GM19463 (cell line): Measurements from ENCODE around the gene CHST5.
A peak's percentile ranks its signal among the peaks of the same experiment; 100 is the strongest.
"Not testable (repeated sequence)": the region's sequence is repeated elsewhere in the genome, so short reads cannot be mapped to it uniquely, and the experiment has no call there.

Experiments
- ATAC-seq: cut with Tn5 transposase; IDR thresholded peaks from one replicate; pipeline ENCODE4 v1.9.1; 2021; ENCODE audit warnings: mild to moderate bottlenecking, moderate library complexity; ENCODE audit not compliant: unreplicated experiment

CHST5 gene

DNA sequence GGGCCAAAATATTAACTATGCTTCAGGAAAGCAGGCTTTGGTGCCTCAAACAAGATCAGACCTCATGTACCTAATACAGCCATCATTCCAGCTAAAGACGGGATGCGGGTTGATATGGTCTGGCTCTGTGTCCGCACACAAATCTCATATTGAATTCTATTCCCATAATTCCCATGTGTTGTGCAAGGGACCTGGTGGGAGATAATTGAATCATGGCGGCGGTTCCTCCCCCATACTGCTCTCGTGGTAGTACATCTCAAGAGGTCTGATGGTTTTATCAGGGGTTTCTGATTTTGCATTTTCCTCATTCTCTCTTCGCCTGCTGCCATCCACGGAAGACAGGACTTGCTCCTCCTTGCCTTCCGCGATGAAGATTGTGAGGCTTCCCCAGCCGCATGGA, 21.6 kb downstream of the CHST5 start:
- ATAC-seq = no peak

DNA sequence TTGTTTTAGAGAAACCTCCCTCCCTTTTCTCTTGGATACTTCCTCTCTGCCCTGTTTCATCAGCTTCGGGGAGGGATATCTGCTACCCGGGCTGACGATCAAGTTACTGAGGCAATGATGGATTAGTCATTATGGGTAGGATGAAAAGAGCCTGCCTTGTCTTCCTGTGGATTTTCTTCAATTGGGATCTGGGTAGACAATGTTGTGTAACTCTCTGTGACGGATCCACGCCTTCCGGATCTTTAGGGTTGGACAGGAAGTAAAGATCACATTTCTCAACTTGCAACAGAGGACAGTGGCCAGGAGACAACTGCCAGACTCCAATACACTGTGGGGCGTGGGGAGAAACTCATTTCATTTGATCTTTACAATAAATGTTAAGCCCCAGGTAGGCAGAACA, 29.3 kb downstream of the CHST5 start:
- ATAC-seq = no peak

DNA sequence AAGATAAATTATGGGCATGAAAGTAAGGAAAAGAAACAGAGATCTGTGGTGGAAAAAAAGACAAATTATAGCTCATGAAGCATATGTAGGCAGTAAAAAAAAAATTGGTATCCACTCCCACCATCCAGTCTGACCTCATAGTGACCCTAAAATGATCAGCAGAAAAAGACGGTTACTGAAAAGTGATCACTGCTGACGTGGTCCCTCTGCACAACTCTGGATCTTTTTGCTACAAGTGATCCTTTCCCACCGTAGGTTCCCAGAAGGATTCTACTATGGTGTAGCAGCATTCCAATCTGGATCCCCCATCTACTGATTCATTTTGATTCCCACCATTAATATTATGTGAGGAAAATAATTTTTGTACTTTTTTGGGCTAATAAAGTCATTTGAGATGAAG, 29.8 kb downstream of the CHST5 start:
- no peak for ATAC-seq

DNA sequence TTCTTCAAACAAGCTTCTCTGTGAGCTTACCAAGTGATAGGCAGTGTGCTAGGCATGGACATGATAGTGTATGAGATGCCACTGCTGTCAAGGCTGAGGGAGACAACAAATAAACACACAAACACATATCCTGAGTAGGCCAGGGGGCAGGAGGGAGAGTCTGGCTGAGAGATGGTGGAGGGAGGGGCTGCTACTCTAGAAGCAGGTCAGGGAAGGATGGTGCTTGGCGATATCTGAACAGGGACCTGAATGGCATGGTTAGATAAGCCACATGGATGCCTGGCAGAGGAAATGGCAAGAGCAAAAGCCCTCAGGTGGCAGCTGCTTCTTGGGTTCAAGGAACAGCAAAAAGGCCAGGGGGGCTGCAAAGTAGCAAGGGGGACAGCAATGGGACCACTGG, 32.1 kb downstream of the CHST5 start:
- ATAC-seq = no peak

DNA sequence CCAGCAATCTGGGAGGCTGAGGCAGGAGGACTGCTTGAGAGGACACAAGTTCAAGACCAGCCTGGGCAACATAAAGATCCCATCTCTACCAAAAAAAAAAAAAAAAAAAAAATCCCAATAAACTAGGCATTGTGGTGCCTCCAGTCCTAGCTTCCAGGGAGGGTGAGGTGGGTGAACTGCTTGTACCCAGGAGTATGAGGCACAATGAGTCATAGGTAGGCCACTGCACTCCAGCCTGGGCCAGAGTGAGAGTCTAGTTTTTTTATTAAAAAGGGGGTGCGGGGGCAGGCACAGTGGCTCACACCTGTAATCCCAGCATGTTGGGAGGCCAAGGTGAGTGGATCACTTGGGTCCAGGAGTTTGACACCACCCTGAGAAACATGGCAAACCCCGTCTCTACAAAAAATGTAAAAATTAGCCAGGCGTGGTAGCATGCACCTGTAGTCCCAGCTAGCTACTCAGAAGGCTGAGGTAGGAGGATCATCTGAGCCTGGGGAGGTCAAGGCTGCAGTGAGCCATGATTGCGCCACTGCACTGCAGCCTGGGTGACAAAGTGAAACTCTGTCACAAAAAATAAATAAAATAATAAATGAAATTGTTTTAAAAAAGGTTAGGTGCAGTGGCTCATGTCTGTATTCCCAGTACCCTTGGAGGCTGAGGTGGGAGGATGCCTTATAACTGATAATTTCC, 32.8 kb downstream of the CHST5 start:
- ATAC-seq = no peak

DNA sequence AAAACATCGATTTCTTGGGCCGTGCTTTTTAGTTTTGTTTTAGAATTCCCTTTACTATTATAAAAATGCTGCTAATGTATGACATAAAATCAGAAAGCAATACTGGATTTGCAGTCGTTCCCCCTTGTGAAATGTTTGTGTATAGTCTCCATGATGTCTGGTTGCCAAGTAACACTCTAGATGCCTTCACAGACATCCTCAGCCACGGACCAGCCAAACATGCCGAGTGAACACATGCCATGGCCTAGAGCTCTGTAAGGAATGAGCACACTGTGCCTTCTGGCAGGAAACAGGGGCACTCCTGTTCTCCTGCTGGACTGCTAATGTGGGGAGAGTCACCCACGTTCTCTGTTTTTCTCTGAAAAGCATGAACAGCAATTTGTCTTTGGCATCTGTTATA, 34.1 kb downstream of the CHST5 start:
- not testable (repeated sequence) for ATAC-seq

DNA sequence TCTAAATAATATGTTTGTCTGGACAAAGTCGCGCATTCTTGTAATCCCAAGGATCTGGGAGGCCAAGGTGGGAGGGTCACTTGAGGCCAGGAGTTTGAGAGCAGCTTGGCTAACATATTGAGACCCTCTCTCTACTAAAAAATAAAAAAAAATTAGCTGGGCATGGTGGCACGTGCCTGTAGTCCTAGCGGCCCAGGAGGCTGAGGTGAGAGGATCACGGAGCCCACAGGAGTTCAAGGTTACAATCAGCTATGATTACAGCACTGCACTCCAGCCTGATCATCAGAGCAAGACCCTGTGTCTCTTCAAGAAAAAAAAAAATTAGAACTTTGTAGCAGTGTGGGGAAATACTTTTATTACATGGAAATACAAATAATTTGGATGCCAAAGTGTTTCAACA, 34.5 kb downstream of the CHST5 start:
- no peak for ATAC-seq

DNA sequence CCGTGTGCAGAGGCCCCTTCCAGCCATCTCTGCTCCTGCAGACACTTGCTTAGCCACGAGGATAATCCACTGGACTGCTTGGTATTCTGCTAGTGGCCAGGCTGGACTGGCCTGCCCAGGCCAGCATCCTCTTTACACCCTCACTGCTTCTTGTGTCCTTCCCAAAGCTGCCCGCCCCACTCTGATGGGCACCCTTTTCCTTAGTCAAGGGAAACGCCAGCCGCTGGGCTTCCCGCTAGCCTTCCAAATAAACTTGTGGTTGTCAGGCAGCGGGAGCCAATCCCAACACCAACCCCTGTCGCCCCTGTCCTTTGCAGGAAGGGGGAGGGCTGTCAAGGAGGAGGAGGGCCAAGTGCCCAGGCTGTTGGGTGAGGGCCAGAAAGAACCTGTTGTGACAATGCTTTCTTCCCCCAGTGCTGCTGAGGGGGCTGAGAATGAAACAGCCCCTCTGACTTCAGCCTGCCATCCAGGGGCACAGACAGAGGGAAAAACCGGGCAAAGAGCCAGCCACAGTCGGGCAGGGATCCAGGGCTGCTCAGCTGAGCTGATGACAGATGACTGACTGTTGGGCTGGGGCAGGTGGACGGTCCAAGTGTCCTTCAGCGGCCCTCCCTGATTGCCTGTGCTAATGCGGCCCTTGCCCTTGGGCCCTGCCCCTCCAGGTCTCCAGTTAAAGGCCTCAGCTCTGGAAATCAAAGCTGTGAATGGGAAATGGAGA, 37.1 kb downstream of the CHST5 start:
- ATAC-seq = not testable (repeated sequence)

DNA sequence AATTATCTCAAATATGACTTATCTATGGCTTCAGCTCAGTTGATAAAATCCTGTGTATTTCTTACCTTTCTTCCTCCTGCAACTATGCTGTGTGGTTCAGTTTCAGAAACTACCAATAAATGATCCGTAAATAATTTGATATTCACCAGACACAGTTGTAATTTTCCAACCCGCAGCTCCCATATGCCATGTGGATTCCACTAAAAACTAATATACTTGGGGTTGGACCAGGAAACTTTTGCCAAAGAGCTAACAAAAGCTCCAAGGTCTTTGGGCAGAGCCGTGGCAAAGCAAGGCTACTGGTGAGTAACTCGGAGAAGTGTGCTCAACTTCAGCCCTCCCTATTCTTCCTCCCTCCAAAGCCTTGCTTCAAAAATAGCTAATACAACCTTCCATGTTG, 38.4 kb downstream of the CHST5 start:
- no peak for ATAC-seq

DNA sequence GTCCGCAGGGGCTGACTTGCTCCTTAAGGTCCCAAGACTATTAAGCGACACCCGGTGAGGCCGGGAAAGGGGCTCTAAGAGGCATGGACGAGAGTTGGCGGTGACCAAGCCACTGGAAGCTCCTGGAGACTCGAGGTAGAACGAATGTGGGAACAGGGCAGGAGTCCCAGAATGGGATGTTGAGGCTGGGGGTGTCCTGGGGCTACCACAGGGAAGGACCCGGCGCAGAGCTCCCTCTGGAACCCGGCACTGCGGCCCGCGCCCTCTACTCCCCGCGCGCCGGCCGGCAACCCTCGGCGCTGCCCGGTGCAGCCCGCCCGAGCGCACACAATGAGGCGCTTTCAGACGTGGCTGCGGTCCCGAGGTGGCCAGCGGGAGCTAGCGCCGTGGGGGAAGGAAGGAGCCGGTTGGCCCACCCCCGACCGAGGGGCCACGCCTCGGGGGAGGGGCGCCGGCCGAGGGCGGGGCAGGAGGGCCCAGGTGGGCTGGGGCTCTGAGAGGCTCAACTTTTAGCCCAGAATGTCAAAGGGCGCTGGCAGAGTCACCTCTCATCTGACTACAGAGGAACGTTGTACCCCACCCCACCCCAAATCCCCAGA, 40.7 kb downstream of the CHST5 start, which contains the start of gene CHST6:
TSS of gene CHST6 (minus strand) at position 366 of the 599 bp plus-strand sequence. CDS start 15,613 bp downstream, outside the sequence.
- peak; percentile 68 for ATAC-seq

DNA sequence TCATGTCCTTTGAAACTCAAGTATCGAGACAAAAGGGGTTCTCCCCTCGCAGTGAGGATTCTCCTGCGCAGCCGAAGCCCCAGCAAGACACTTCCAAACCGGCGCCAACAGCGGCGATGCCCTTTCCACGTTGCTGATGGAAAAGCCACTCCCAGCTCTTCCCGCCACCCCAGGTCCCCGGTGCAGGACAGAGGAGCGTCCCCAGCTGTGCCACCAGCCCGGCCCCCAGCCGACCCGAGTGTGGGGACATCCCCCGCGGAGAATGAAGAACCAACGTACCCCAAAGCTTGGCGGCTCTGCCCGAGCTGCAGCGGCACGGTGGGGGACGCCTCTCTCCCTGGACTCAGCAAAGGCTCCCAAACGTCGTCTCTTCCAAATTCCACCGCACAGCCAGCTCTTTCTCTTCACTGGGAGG, 41.2 kb downstream of the CHST5 start:
- ATAC-seq = no peak

DNA sequence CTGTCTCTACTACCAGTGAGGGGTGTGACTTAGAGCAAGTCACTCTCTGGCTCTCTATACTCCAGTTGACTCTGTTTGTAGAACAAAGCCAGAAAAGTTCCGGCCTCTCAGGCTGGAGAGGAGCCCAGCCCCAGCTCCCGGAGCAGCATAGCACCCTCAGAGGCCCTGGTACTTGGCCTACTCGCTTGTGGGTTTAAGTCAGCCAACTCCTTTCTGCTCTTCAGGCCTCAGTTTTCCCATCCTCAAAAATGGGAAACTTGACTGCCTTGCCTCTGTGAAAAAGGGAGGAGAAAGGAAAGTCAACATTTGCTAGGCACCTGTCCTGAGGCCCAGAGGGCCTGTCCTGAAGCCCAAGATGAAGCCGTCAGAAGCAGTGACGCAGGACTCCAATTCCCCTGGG, 41.7 kb downstream of the CHST5 start:
- no peak for ATAC-seq

DNA sequence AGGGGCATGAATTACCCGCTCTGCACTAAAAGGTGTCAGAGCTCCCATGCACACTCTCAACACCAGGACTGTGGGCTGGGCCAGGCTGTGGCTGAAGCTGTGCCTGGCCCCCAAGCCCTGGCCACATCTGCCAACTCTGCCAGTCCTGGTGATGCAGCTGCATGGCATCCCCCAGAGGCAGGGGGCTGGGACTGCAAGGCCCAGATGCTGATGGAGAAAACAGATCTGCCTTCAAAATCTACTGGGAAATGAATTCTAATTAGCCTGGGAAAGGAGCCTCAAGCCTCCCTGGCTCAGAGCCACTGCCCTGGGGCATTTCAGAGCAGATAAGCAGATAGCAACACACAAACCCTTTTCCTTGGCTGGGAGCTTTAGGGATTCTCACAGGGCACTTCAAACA, 44.0 kb downstream of the CHST5 start:
- ATAC-seq = no peak

DNA sequence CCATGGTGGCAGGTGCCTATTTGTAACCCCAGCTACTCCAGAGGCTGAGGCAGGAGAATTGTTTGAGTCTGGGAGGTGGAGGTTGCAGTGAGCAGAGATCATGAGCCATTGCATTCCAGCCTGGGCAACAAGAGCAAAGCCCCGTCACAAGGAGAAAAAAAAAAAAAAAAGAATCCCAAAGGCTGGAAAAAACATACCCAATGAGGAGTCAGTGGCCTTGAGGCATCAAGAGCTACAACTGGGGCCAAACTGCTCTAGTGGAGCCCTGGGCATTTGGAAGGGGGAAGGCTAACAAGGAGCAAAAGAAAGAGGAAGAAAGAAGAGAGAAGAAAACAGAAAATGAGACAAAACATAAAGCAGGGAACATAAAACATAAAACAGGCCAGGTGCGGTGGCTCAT, 47.6 kb downstream of the CHST5 start:
- no peak for ATAC-seq

DNA sequence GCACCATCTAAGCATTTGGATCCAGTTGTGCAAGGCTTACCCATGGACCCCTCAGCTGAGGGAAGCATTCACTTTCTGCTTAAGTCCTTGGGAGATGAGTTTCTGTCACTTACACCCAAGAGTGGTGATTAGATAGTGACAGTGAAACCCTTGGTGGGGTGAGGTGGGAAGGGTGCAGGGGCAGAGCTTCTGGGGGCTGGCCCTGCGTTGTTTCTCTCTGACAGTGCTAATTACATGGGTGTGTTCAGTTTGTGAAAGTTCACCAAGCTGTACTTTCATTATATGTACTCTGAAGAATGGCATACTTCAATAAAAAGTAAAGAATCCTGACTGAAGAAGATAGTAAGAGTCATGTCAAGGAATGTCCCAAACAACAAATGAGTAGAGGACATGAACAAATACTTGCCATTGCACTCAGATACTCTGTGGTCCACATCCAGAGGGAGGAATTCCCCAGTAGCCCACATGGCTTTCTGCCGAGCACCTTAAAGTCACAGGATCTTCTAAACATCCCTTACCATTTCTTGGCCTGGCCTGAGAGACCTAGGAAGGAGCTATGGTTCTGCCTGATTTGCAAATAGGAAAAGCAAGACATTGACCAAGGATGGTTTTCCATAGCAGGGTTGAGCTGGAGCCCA, 49.1 kb downstream of the CHST5 start:
- peak; percentile 70 for ATAC-seq

DNA sequence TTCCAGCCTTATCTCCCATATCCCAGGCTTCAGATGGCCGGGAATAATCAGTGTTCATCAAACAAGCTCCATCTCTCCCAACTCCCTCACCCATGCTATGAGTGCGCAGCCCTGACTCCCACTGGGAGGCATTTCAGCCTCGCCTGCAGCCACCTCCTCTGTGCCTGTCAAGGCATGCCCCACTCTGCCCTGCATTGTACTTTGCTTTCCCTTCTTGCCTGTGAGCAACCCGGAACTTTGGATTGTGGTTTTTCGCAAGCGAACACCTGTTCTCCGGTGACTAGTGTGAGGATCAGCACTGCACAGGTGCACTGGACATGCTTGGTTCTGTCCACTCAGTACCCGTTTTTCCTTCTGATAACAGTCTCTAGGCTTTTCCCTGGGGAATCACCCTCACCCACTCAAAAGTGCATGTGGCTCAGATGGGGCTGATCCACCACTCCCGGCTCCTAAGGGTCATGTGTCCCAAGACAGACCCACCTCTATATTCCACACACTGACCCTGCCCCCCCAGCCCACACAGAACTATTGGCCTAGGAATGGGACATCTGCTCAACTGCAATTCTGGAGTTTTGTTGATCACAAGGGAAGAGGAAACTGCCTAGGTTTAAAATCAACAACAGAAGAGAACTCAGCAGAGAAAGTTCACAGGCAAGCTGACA, 49.8 kb downstream of the CHST5 start:
- ATAC-seq = no peak

DNA sequence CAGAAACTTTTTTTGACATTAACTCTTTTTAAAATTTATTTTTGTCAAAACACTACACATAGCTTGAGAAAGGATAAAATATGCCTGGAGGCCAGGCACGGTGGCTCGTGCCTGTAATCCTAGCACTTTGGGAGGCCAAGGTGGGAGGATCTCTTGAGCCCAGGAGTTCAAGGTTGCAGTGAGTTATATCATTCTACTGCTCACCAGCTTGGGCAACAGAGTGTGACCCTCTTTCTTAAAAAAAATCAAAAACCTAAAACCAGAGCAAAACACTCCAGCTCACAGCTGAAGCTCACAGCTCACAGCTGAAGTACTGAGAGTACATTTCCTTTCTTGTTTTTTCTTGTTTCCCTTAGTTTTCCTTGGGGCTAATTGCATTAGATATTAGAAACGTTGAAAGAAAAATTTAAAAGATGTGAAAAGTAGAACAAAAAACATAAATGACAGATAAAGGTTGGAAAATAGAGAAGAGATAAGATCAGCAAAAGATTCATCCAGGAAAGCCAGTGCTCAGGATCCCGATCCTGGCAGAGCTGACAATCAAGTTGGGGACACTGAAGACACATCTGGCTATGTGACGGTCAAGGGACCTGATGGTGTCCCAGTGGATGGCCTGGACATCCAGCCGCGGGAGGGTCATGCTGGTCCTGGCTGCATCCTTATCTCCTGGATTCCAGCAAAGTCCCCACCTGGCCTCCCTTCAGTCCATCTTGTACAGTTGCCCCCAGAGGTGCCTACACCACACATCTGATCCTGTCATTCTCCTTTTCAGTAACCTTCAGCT, 50.5 kb downstream of the CHST5 start:
- ATAC-seq = no peak

DNA sequence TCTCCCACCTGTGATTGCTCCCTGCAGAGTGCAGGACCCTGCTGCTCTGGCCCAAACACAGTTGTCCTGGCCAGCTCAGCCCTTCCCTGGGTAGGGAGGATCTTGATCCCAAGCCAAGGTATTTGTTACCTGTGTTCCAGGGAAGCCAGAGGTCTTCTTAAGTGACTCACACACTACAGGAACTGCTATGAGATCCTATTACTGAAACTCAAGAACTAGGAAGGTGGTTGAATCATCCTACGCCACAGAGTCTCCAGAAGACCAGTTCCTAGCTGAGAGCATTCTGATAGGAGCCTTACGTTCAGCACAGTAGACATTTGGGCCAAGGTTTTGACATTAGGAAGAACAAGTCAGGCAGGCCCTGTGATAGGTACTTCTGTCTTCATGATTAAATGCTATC, 52.7 kb downstream of the CHST5 start:
- ATAC-seq = no peak

DNA sequence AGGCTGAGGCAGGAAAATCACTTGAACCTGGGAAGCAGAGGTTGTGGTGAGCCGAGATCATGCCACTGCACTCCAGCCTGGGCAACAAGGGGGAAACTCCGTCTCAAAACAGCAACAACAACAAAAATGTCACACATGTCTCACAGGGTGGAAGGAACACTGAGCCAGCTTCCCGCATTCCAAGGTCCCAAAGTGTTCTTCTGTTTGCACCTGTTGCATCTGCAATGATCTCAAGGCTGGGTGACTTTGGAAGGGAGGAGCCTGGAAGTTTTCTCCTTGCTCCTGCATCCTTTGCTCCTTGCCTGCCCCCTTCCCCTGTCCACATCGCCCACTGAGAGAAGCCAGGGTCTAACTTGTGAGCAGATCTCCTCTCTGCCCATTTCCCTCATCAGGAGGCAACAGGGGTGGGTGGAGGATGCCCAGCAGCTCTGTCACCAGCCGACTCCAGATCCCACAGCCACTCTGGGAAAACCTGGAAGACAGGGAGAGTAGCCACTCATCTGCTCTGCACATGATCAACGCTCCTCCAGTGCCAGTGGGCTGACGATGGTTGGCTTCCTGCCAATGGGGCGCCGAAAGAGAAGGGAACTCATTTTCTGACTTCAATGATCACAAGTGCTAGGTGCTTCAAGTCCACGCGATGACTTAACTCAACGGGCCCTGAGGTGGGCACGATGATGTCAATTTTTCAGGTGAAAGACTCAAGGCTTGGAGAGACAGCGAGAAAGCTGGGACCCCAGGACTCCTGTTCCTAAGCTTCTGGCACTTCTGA, 53.3 kb downstream of the CHST5 start:
- no peak for ATAC-seq

DNA sequence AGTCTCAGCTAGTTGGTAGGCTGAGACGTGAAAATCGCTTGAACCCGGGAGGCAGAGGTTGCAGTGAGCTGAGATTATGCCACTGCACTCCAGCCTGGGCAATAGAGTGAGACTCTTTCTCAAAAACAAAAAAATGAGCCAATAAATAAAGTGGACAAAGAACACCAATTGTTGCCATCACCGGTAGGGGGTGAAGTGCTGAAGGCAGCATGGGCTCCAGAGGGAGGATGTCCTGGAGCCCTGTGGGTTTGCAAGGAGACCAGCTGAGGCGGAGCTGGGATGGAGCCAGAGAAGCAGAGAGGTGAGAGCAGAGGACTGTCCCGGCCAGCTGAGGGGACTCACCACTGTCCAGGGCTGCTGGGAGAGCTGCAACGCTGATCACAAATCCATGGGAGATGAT, 54.4 kb downstream of the CHST5 start:
- ATAC-seq = no peak
